Mammary epithelial cell (primary cell): Measurements from ENCODE around the gene HYPK.

Experiments used
- CTCF ChIP-seq, 2 donors: IDR thresholded peaks in 1 of 2; conservative IDR thresholded peaks in 1 of 2; 2 replicates each; pipeline ENCODE4 v1.5.1; 2011 to 2012; ENCODE audit warnings: inconsistent platforms in 2 of 2, low read length in 2 of 2, mild to moderate bottlenecking in 2 of 2, control low read depth in 1 of 2, low read depth in 1 of 2; ENCODE audit not compliant: insufficient read depth in 1 of 2; ENCODE audit errors: extremely low read depth in 1 of 2
- EZH2 ChIP-seq: IDR thresholded peaks from 2 replicates; pipeline ENCODE4 v1.6.1; 2012; ENCODE audit warnings: low read length, inconsistent platforms, borderline replicate concordance

GRCh38 chr15:43808960-43809678 is 8.7 kb downstream of the HYPK start:
- TF ChIP-seq CTCF (conservative IDR thresholded peaks at IDR 0.05 in 1 of 2, IDR thresholded peaks at IDR 0.05 in 1 of 2; ENCODE audit: extremely low read depth in 1 of 2, insufficient read depth in 1 of 2, low read depth in 1 of 2, low read length in 2 of 2) (no peak), EZH2 (no peak)
